ENCODE data around the gene RTP2. TPM values are rescaled to one million over a fixed set of nuclear protein-coding genes. Genes with fewer than 3 reads are reported as not detected.

Gene RTP2
- polyA plus RNA-seq, 2 donors: not detected

DNA sequence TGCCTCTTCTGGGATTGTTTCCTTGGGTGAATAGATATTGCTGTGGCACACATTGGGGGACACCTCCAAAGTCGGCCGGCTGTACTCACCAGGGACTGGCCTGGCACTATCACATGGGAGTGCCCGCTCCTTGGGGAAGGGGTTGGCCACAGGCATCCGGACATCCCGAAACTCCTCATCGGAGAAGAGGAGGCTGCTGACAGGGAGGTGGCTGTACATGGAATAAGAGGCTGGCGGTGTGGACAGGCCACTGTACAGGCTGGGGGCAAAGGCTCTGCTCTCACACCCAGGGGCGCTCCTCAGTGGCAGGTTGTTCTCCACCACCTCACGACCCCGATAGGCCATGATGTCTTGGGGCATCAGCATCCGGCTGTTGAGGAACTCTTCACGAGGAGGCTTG is 27.2 kb upstream of the RTP2 start:
- Histone ChIP-seq H3K36me3 (ENCODE audit: control insufficient read depth in 2 of 2, insufficient read depth in 2 of 2, low read length in 1 of 2) (peaks cover 38 to 61% of the 10 kb centered on the region in 2 donors), H3K9me3 (ENCODE audit: control insufficient read depth in 2 of 2, insufficient read depth in 1 of 2, low read depth in 1 of 2, low read length in 1 of 2) (no peaks in the 10 kb centered on the region), H3K27ac (ENCODE audit: low read depth in 2 of 2, low read length in 1 of 2) (no peak overlapping the region), H3K4me1 (ENCODE audit: control insufficient read depth in 2 of 2, insufficient read depth in 2 of 2, low read length in 1 of 2) (peaks cover 0 to 15% of the 10 kb centered on the region in 2 donors), H3K4me3 (ENCODE audit: low read depth in 1 of 2, low read length in 2 of 2) (no peak overlapping the region), H3K27me3 (ENCODE audit: control insufficient read depth in 1 of 2, insufficient read depth in 2 of 2, low read length in 2 of 2) (no peaks in the 10 kb centered on the region)
- WGBS, 2 donors: 91 to 95% methylated on average over 12 of the region's 12 CpGs

DNA sequence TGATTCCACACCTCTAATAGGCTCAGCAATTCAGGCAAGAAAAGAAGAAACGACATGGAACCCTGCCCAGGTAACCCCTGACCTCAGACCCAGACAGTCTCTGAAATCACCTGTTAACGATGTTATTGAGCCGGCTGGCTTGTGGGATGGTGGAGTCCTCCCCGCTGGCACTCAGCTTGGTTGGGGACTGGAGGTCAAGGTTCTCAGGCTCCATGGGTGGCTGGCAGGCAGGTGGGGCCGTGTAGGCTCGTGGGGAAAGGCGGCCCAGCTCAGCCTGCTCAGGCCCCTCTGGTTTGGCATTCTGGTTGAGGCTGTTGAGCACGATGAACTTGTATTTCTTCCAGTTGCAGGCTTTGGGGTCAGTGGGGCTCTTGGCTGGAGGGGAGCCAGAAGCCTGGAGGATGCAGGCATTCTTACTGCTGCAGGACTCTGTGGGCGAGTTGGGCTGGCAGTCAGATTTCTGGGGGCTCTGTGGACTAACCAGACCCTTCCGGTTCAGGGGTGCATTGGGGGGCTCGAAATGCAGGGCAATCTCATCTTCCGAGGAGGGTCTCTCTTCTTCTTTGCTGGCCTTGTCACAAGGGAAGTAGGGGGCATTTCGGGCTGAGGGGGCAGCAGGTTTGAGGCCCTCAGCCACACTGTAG is 26.7 kb upstream of the RTP2 start:
- Histone ChIP-seq H3K36me3 (ENCODE audit: control insufficient read depth in 2 of 2, insufficient read depth in 2 of 2, low read length in 1 of 2) (peaks cover 38 to 66% of the 10 kb centered on the region in 2 donors), H3K27me3 (ENCODE audit: control insufficient read depth in 1 of 2, insufficient read depth in 2 of 2, low read length in 2 of 2) (no peaks in the 10 kb centered on the region), H3K4me1 (ENCODE audit: control insufficient read depth in 2 of 2, insufficient read depth in 2 of 2, low read length in 1 of 2) (peaks cover 0 to 15% of the 10 kb centered on the region in 2 donors), H3K4me3 (ENCODE audit: low read depth in 1 of 2, low read length in 2 of 2) (no peak overlapping the region), H3K9me3 (ENCODE audit: control insufficient read depth in 2 of 2, insufficient read depth in 1 of 2, low read depth in 1 of 2, low read length in 1 of 2) (no peaks in the 10 kb centered on the region), H3K27ac (ENCODE audit: low read depth in 2 of 2, low read length in 1 of 2) (no peak overlapping the region)
- 89% methylated on average over 13 of the region's 13 CpGs for WGBS, 2 donors

DNA sequence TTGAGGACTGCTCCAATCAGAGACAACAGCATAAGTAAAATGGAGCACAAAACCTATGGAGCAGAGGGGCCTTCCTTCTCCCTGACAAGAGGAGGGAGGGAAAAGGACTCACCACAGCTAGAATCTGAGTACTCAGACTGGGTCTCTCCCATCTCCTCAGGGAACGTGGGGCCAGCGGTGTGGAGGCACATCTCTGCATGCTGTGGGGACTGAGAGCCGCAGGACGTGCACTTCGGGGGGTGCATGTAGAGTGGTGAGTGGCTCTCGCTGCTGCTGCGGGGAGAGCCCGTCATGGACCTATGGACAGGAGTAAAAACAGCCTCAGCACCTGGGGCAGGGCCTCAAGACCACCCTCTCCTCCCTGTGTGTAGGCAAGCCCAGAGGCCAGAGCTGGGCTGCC is 25.9 kb upstream of the RTP2 start:
- Histone ChIP-seq H3K27me3 (ENCODE audit: control insufficient read depth in 1 of 2, insufficient read depth in 2 of 2, low read length in 2 of 2) (no peaks in the 10 kb centered on the region), H3K9me3 (ENCODE audit: control insufficient read depth in 2 of 2, insufficient read depth in 1 of 2, low read depth in 1 of 2, low read length in 1 of 2) (no peaks in the 10 kb centered on the region), H3K4me3 (ENCODE audit: low read depth in 1 of 2, low read length in 2 of 2) (no peak overlapping the region), H3K4me1 (ENCODE audit: control insufficient read depth in 2 of 2, insufficient read depth in 2 of 2, low read length in 1 of 2) (peaks cover 0 to 15% of the 10 kb centered on the region in 2 donors), H3K36me3 (ENCODE audit: control insufficient read depth in 2 of 2, insufficient read depth in 2 of 2, low read length in 1 of 2) (peaks cover 38 to 62% of the 10 kb centered on the region in 2 donors), H3K27ac (ENCODE audit: low read depth in 2 of 2, low read length in 1 of 2) (no peak overlapping the region)
- WGBS, 2 donors: 95% methylated on average over 8 of the region's 8 CpGs

DNA sequence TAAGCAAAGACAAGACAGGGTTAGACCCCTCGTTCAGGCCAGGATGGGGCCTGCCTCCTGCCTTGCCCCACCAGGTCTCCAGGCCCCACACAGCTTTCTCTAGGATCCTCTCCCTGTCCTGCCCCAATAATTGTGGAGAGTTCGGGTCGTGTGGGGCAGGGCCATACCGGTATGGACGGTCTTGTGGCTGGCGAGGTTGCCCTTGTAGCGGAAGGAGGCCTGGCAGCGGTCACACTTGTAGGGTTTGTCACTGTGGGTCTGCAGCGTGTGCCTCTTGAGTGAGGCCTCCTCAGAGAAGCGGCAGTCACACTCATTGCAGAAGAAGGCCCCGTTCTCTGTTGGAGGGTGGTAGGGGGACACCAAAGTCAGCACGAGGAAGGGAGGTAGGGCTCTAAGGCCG is 24.2 kb upstream of the RTP2 start:
- Histone ChIP-seq H3K4me3 (ENCODE audit: low read depth in 1 of 2, low read length in 2 of 2) (no peak overlapping the region), H3K27me3 (ENCODE audit: control insufficient read depth in 1 of 2, insufficient read depth in 2 of 2, low read length in 2 of 2) (no peaks in the 10 kb centered on the region), H3K4me1 (ENCODE audit: control insufficient read depth in 2 of 2, insufficient read depth in 2 of 2, low read length in 1 of 2) (peaks cover 0 to 15% of the 10 kb centered on the region in 2 donors), H3K36me3 (ENCODE audit: control insufficient read depth in 2 of 2, insufficient read depth in 2 of 2, low read length in 1 of 2) (peaks cover 39 to 64% of the 10 kb centered on the region in 2 donors), H3K9me3 (ENCODE audit: control insufficient read depth in 2 of 2, insufficient read depth in 1 of 2, low read depth in 1 of 2, low read length in 1 of 2) (no peaks in the 10 kb centered on the region), H3K27ac (ENCODE audit: low read depth in 2 of 2, low read length in 1 of 2) (peak overlapping the region in 1 of 2 donors; percentile 15)
- 90 to 93% methylated on average over 13 of the region's 13 CpGs for WGBS, 2 donors

DNA sequence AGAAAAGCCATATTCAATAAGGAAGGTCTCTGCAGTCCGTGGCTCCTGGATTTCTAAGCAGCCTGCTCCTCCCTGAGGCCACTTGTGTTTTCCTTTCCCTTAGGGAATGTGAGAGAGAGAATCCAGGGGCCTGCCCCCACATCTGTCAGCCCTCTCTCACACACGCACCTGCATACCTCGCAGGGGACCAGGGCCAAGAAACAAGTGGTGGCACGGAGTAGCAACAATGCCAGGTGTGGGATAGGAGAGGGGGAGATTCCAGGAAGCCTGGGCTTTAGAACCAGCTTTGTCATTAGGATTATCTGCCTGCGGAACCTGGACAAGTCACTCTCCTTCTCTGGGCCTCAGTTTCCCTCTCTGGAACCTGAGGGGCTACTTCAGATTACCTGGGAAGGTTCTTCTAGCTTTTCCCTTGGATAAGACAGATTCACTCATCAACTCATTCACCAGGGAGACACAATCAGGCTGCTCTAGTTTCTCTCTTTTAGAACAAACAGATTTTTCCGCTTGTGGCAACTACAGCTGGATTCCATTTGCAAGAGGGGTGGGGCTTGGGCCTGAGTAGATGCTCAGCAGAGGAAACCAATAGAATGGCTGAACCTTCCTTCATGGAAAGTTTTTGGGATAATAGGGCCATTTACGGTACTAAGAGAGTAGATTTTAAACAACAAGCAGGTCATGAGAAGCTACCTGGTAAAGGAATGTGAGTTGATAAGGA is 23.5 kb upstream of the RTP2 start:
- peak overlapping the region; percentile 8 to 61 for H3K27ac ChIP-seq (ENCODE audit: low read depth in 2 of 2, low read length in 1 of 2)
- peaks cover 0 to 15% of the 10 kb centered on the region in 2 donors for H3K4me1 ChIP-seq (ENCODE audit: control insufficient read depth in 2 of 2, insufficient read depth in 2 of 2, low read length in 1 of 2)
- no peak overlapping the region for H3K4me3 ChIP-seq (ENCODE audit: low read depth in 1 of 2, low read length in 2 of 2)
- no peaks in the 10 kb centered on the region for H3K27me3 ChIP-seq (ENCODE audit: control insufficient read depth in 1 of 2, insufficient read depth in 2 of 2, low read length in 2 of 2)
- WGBS, 2 donors: 51 to 67% methylated on average over 7 of the region's 7 CpGs
- peaks cover 36 to 58% of the 10 kb centered on the region in 2 donors for H3K36me3 ChIP-seq (ENCODE audit: control insufficient read depth in 2 of 2, insufficient read depth in 2 of 2, low read length in 1 of 2)
- no peaks in the 10 kb centered on the region for H3K9me3 ChIP-seq (ENCODE audit: control insufficient read depth in 2 of 2, insufficient read depth in 1 of 2, low read depth in 1 of 2, low read length in 1 of 2)

DNA sequence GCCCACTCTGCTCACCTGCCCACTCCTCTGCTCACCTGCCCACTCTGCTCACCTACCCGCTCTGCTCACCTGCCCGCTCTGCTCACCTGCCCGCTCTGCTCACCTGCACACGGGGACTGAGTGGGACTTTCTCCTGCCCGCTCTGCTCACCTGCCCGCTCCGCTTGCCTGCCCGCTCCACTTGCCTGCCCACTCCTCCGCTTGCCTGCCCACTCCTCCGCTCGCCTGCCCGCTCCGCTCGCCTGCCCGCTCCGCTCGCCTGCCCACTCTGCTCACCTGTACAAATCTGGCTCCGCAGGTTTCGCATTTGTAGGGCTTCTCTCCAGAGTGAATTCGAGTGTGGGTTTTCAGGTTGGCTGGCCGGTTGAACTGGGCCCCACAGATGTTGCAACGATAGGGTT is 22.9 kb upstream of the RTP2 start:
- H3K4me3 ChIP-seq (ENCODE audit: low read depth in 1 of 2, low read length in 2 of 2): no peak overlapping the region
- 69 to 80% methylated on average over 22 of the region's 22 CpGs for WGBS, 2 donors
- peaks cover 0 to 15% of the 10 kb centered on the region in 2 donors for H3K4me1 ChIP-seq (ENCODE audit: control insufficient read depth in 2 of 2, insufficient read depth in 2 of 2, low read length in 1 of 2)
- H3K36me3 ChIP-seq (ENCODE audit: control insufficient read depth in 2 of 2, insufficient read depth in 2 of 2, low read length in 1 of 2): peaks cover 36 to 56% of the 10 kb centered on the region in 2 donors
- no peaks in the 10 kb centered on the region for H3K27me3 ChIP-seq (ENCODE audit: control insufficient read depth in 1 of 2, insufficient read depth in 2 of 2, low read length in 2 of 2)
- H3K27ac ChIP-seq (ENCODE audit: low read depth in 2 of 2, low read length in 1 of 2): peak overlapping the region; percentile 8 to 37
- H3K9me3 ChIP-seq (ENCODE audit: control insufficient read depth in 2 of 2, insufficient read depth in 1 of 2, low read depth in 1 of 2, low read length in 1 of 2): no peaks in the 10 kb centered on the region

DNA sequence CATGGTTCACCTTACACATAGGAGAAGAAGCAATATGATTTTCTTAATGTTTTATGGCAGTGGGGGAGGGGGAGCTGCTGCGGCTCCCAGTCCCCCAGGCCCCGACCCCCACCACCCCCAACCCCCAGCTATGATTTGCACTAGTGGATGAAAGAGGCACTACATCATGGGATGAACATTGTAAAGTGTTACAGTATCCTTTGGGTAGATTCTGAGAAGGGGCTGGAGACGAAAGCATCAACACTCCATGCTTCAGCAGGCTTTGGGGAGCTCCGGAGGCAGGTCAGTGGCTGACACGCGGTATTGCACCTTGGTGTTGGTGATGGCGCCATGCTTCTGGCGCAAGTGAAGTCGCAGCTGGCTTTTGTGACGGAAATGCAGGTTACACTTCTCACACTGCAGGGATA is 19.9 kb upstream of the RTP2 start:
- Histone ChIP-seq H3K4me1 (ENCODE audit: control insufficient read depth in 2 of 2, insufficient read depth in 2 of 2, low read length in 1 of 2) (peaks cover 0 to 9% of the 10 kb centered on the region in 2 donors), H3K9me3 (ENCODE audit: control insufficient read depth in 2 of 2, insufficient read depth in 1 of 2, low read depth in 1 of 2, low read length in 1 of 2) (no peaks in the 10 kb centered on the region), H3K27ac (ENCODE audit: low read depth in 2 of 2, low read length in 1 of 2) (no peak overlapping the region), H3K4me3 (ENCODE audit: low read depth in 1 of 2, low read length in 2 of 2) (no peak overlapping the region), H3K36me3 (ENCODE audit: control insufficient read depth in 2 of 2, insufficient read depth in 2 of 2, low read length in 1 of 2) (peaks cover 16 to 33% of the 10 kb centered on the region in 2 donors), H3K27me3 (ENCODE audit: control insufficient read depth in 1 of 2, insufficient read depth in 2 of 2, low read length in 2 of 2) (no peaks in the 10 kb centered on the region)
- WGBS, 2 donors: 92 to 93% methylated on average over 10 of the region's 10 CpGs

DNA sequence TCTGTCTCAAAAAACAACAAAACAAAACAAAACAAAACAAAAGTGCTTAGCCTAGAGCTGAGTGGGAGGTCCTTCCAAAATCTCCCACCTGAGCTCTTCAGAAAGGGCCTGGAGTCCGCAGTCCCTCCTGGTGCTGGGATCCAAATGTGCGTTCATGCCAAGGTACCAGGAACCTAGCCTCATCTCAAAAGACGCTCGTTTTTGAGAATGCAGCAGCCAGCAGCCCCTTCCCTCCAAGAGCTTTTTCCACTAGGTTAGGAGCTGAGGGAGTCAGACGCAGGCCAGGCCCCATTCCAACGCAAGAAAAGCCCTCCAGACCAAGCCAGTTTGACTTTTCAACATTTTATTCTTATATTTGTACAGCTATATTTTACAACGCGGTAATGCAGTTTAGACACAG is 18.7 kb upstream of the RTP2 start:
- Histone ChIP-seq H3K36me3 (ENCODE audit: control insufficient read depth in 2 of 2, insufficient read depth in 2 of 2, low read length in 1 of 2) (peaks cover 7 to 26% of the 10 kb centered on the region in 2 donors), H3K4me3 (ENCODE audit: low read depth in 1 of 2, low read length in 2 of 2) (no peak overlapping the region), H3K9me3 (ENCODE audit: control insufficient read depth in 2 of 2, insufficient read depth in 1 of 2, low read depth in 1 of 2, low read length in 1 of 2) (no peaks in the 10 kb centered on the region), H3K27ac (ENCODE audit: low read depth in 2 of 2, low read length in 1 of 2) (no peak overlapping the region), H3K4me1 (ENCODE audit: control insufficient read depth in 2 of 2, insufficient read depth in 2 of 2, low read length in 1 of 2) (peaks cover 0 to 4% of the 10 kb centered on the region in 2 donors), H3K27me3 (ENCODE audit: control insufficient read depth in 1 of 2, insufficient read depth in 2 of 2, low read length in 2 of 2) (no peaks in the 10 kb centered on the region)
- WGBS, 2 donors: 92 to 93% methylated on average over 8 of the region's 8 CpGs

DNA sequence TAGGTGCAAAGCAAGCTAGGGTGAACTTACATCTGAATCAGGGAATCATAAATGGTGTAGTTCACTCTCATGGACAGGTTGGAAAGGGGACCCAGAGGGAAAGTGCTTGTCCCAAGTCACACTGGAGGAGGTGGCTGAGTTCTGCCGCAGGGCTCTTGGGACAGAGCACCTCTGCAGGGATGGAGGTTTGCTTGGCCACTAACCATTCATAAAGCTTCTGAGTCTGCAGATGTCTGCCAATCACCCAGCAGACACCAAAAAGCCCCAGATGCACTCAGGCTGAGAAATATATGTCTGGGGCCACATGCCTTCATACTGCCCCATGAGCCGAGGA is 17.9 kb upstream of the RTP2 start:
- Histone ChIP-seq H3K4me3 (ENCODE audit: low read depth in 1 of 2, low read length in 2 of 2) (no peak overlapping the region), H3K4me1 (ENCODE audit: control insufficient read depth in 2 of 2, insufficient read depth in 2 of 2, low read length in 1 of 2) (peaks cover 0 to 4% of the 10 kb centered on the region in 2 donors), H3K9me3 (ENCODE audit: control insufficient read depth in 2 of 2, insufficient read depth in 1 of 2, low read depth in 1 of 2, low read length in 1 of 2) (no peaks in the 10 kb centered on the region), H3K27ac (ENCODE audit: low read depth in 2 of 2, low read length in 1 of 2) (no peak overlapping the region), H3K27me3 (ENCODE audit: control insufficient read depth in 1 of 2, insufficient read depth in 2 of 2, low read length in 2 of 2) (no peaks in the 10 kb centered on the region), H3K36me3 (ENCODE audit: control insufficient read depth in 2 of 2, insufficient read depth in 2 of 2, low read length in 1 of 2) (peaks cover 4 to 21% of the 10 kb centered on the region in 2 donors)
- 89 to 93% methylated on average over 2 of the region's 2 CpGs for WGBS, 2 donors
